ENCODE data around the gene PDE7B. TPM values are rescaled to one million over a fixed set of nuclear protein-coding genes. Genes with fewer than 3 reads are reported as not detected.
A peak's percentile ranks its signal among the peaks of the same experiment; 100 is the strongest.

PDE7B gene
- total RNA-seq = 5.4 TPM
- long read RNA-seq, partial matches to known transcripts = 0 of 8 reads
- long read RNA-seq, other reads (novel, unspliced or antisense) = 8 of 8 reads

- peak; percentile 93 for DNase-seq (ENCODE audit: low spot score)
Measured at GRCh38 chr6:135851442-135852271, at the start of gene PDE7B. Gene PDE7B (plus strand): TSS chr6:135851701.

GRCh38 chr6:135801755-135802465 lies 49.6 kb upstream of the PDE7B start:
- DNase-seq (ENCODE audit: low spot score) = no peak

- no peak for DNase-seq (ENCODE audit: low spot score)
Measured at GRCh38 chr6:135810486-135810885, 41.0 kb upstream of the PDE7B start.

GRCh38 chr6:135811170-135811569 lies 40.3 kb upstream of the PDE7B start:
- no peak for DNase-seq (ENCODE audit: low spot score)

- DNase-seq (ENCODE audit: low spot score) = no peak
Measured at GRCh38 chr6:135811644-135812526, 39.6 kb upstream of the PDE7B start.

- no peak for DNase-seq (ENCODE audit: low spot score)
Measured at GRCh38 chr6:135813401-135813800, 38.1 kb upstream of the PDE7B start.

- no peak for DNase-seq (ENCODE audit: low spot score)
Measured at GRCh38 chr6:135814043-135814442, 37.5 kb upstream of the PDE7B start.

- DNase-seq (ENCODE audit: low spot score) = no peak
Measured at GRCh38 chr6:135815216-135815615, 36.3 kb upstream of the PDE7B start.

- DNase-seq (ENCODE audit: low spot score) = no peak
Measured at GRCh38 chr6:135817035-135817434, 34.5 kb upstream of the PDE7B start.

GRCh38 chr6:135819665-135820064 lies 31.8 kb upstream of the PDE7B start:
- no peak for DNase-seq (ENCODE audit: low spot score)

- no peak for DNase-seq (ENCODE audit: low spot score)
Measured at GRCh38 chr6:135820340-135820739, 31.2 kb upstream of the PDE7B start.

- no peak for DNase-seq (ENCODE audit: low spot score)
Measured at GRCh38 chr6:135823851-135824250, 27.6 kb upstream of the PDE7B start.

GRCh38 chr6:135826236-135826804 lies 25.2 kb upstream of the PDE7B start:
- no peak for DNase-seq (ENCODE audit: low spot score)

GRCh38 chr6:135828021-135828420 lies 23.5 kb upstream of the PDE7B start:
- no peak for DNase-seq (ENCODE audit: low spot score)

- DNase-seq (ENCODE audit: low spot score) = no peak
Measured at GRCh38 chr6:135830452-135830881, 21.0 kb upstream of the PDE7B start.

GRCh38 chr6:135831016-135831415 lies 20.5 kb upstream of the PDE7B start:
- DNase-seq (ENCODE audit: low spot score) = no peak

- no peak for DNase-seq (ENCODE audit: low spot score)
Measured at GRCh38 chr6:135832166-135832565, 19.3 kb upstream of the PDE7B start.

GRCh38 chr6:135833771-135834170 lies 17.7 kb upstream of the PDE7B start:
- no peak for DNase-seq (ENCODE audit: low spot score)

- DNase-seq (ENCODE audit: low spot score) = no peak
Measured at GRCh38 chr6:135837735-135838449, 13.6 kb upstream of the PDE7B start.

GRCh38 chr6:135839121-135839520 lies 12.4 kb upstream of the PDE7B start:
- no peak for DNase-seq (ENCODE audit: low spot score)
